ENCODE results near the gene VPS39.

The VPS39 gene

GRCh38 chr15:42182328-42182886 lies 25.7 kb downstream of the VPS39 start:
- Mint-ChIP-seq H3K4me3 (no peak overlapping the region), H3K27ac (no peak overlapping the region), H3K36me3 (peaks cover 26% of the 10 kb centered on the region), H3K27me3 (no peaks in the 10 kb centered on the region), H3K9me3 (no peaks in the 10 kb centered on the region), H3K4me1 (no peaks in the 10 kb centered on the region)

GRCh38 chr15:42178056-42178455 lies 30.0 kb downstream of the VPS39 start:
- Mint-ChIP-seq H3K27me3 (no peaks in the 10 kb centered on the region), H3K4me3 (no peak overlapping the region), H3K4me1 (no peaks in the 10 kb centered on the region), H3K9me3 (no peaks in the 10 kb centered on the region), H3K27ac (no peak overlapping the region), H3K36me3 (peaks cover 19% of the 10 kb centered on the region)

GRCh38 chr15:42175671-42176070 lies 32.4 kb downstream of the VPS39 start:
- Mint-ChIP-seq H3K36me3 (peaks cover 20% of the 10 kb centered on the region), H3K9me3 (no peaks in the 10 kb centered on the region), H3K27me3 (no peaks in the 10 kb centered on the region), H3K27ac (no peak overlapping the region), H3K4me3 (no peak overlapping the region), H3K4me1 (peaks cover 9% of the 10 kb centered on the region)

- Mint-ChIP-seq H3K27ac (peak overlapping the region; percentile 21), H3K36me3 (peaks cover 23% of the 10 kb centered on the region), H3K27me3 (no peaks in the 10 kb centered on the region), H3K4me1 (peaks cover 9% of the 10 kb centered on the region), H3K9me3 (no peaks in the 10 kb centered on the region), H3K4me3 (no peak overlapping the region)
Measured at GRCh38 chr15:42172475-42172874, 35.6 kb downstream of the VPS39 start.

GRCh38 chr15:42171795-42172194 lies 36.3 kb downstream of the VPS39 start:
- H3K9me3 Mint-ChIP-seq = no peaks in the 10 kb centered on the region
- no peak overlapping the region for H3K4me3 Mint-ChIP-seq
- H3K27me3 Mint-ChIP-seq = no peaks in the 10 kb centered on the region
- peak overlapping the region; percentile 21 for H3K27ac Mint-ChIP-seq
- H3K36me3 Mint-ChIP-seq = peaks cover 23% of the 10 kb centered on the region
- H3K4me1 Mint-ChIP-seq = peaks cover 9% of the 10 kb centered on the region

- Mint-ChIP-seq H3K9me3 (no peaks in the 10 kb centered on the region), H3K27ac (peak overlapping the region; percentile 51), H3K4me3 (no peak overlapping the region), H3K4me1 (peaks cover 9% of the 10 kb centered on the region), H3K36me3 (peaks cover 23% of the 10 kb centered on the region), H3K27me3 (no peaks in the 10 kb centered on the region)
Measured at GRCh38 chr15:42171122-42171521, 37.0 kb downstream of the VPS39 start.

- H3K27ac Mint-ChIP-seq = no peak overlapping the region
- no peaks in the 10 kb centered on the region for H3K9me3 Mint-ChIP-seq
- peaks cover 9% of the 10 kb centered on the region for H3K36me3 Mint-ChIP-seq
- H3K27me3 Mint-ChIP-seq = no peaks in the 10 kb centered on the region
- H3K4me3 Mint-ChIP-seq = no peak overlapping the region
- peaks cover 4% of the 10 kb centered on the region for H3K4me1 Mint-ChIP-seq
Measured at GRCh38 chr15:42166225-42166940, 41.7 kb downstream of the VPS39 start.

- peaks cover 8% of the 10 kb centered on the region for H3K36me3 Mint-ChIP-seq
- no peaks in the 10 kb centered on the region for H3K4me1 Mint-ChIP-seq
- H3K27me3 Mint-ChIP-seq = no peaks in the 10 kb centered on the region
- no peak overlapping the region for H3K4me3 Mint-ChIP-seq
- no peaks in the 10 kb centered on the region for H3K9me3 Mint-ChIP-seq
- H3K27ac Mint-ChIP-seq = no peak overlapping the region
Measured at GRCh38 chr15:42165106-42165505, 43.0 kb downstream of the VPS39 start.

GRCh38 chr15:42163947-42164550 lies 44.1 kb downstream of the VPS39 start:
- Mint-ChIP-seq H3K9me3 (no peaks in the 10 kb centered on the region), H3K4me1 (no peaks in the 10 kb centered on the region), H3K36me3 (peaks cover 8% of the 10 kb centered on the region), H3K27ac (no peak overlapping the region), H3K4me3 (no peak overlapping the region), H3K27me3 (no peaks in the 10 kb centered on the region)

GRCh38 chr15:42163291-42163690 lies 44.8 kb downstream of the VPS39 start:
- Mint-ChIP-seq H3K27me3 (no peaks in the 10 kb centered on the region), H3K9me3 (no peaks in the 10 kb centered on the region), H3K36me3 (peaks cover 9% of the 10 kb centered on the region), H3K4me3 (no peak overlapping the region), H3K27ac (no peak overlapping the region), H3K4me1 (no peaks in the 10 kb centered on the region)

- H3K27ac Mint-ChIP-seq = no peak overlapping the region
- H3K4me3 Mint-ChIP-seq = no peak overlapping the region
- H3K36me3 Mint-ChIP-seq = peaks cover 6% of the 10 kb centered on the region
- no peaks in the 10 kb centered on the region for H3K27me3 Mint-ChIP-seq
- no peaks in the 10 kb centered on the region for H3K9me3 Mint-ChIP-seq
- no peaks in the 10 kb centered on the region for H3K4me1 Mint-ChIP-seq
Measured at GRCh38 chr15:42160136-42160535, 48.0 kb downstream of the VPS39 start.

- H3K27ac Mint-ChIP-seq = no peak overlapping the region
- no peaks in the 10 kb centered on the region for H3K9me3 Mint-ChIP-seq
- H3K4me1 Mint-ChIP-seq = no peaks in the 10 kb centered on the region
- H3K27me3 Mint-ChIP-seq = no peaks in the 10 kb centered on the region
- peaks cover 6% of the 10 kb centered on the region for H3K36me3 Mint-ChIP-seq
- no peak overlapping the region for H3K4me3 Mint-ChIP-seq
Measured at GRCh38 chr15:42159381-42160015, 48.6 kb downstream of the VPS39 start.

GRCh38 chr15:42158941-42159340 lies 49.2 kb downstream of the VPS39 start:
- no peaks in the 10 kb centered on the region for H3K9me3 Mint-ChIP-seq
- H3K36me3 Mint-ChIP-seq = peaks cover 6% of the 10 kb centered on the region
- H3K27ac Mint-ChIP-seq = no peak overlapping the region
- no peaks in the 10 kb centered on the region for H3K27me3 Mint-ChIP-seq
- H3K4me3 Mint-ChIP-seq = no peak overlapping the region
- H3K4me1 Mint-ChIP-seq = no peaks in the 10 kb centered on the region

GRCh38 chr15:42157981-42158765 lies 49.9 kb downstream of the VPS39 start:
- Mint-ChIP-seq H3K4me1 (no peaks in the 10 kb centered on the region), H3K27me3 (no peaks in the 10 kb centered on the region), H3K27ac (peak overlapping the region; percentile 56), H3K4me3 (no peak overlapping the region), H3K36me3 (peaks cover 6% of the 10 kb centered on the region), H3K9me3 (no peaks in the 10 kb centered on the region)

- H3K9me3 Mint-ChIP-seq = no peaks in the 10 kb centered on the region
- H3K27ac Mint-ChIP-seq = no peak overlapping the region
- no peaks in the 10 kb centered on the region for H3K4me1 Mint-ChIP-seq
- H3K27me3 Mint-ChIP-seq = no peaks in the 10 kb centered on the region
- H3K4me3 Mint-ChIP-seq = no peak overlapping the region
- peaks cover 6% of the 10 kb centered on the region for H3K36me3 Mint-ChIP-seq
Measured at GRCh38 chr15:42157381-42157780, 50.7 kb downstream of the VPS39 start.

All from activated naive CD4-positive, alpha-beta T cell treated with anti-CD3 and anti-CD28 coated beads, Interleukin-2, amount 50 U/mL, for 24 hours (primary cell).